Left lung (tissue), 10 donors: ENCODE results near the gene FKBP4. TPM values are rescaled to one million over a fixed set of nuclear protein-coding genes. Genes with fewer than 3 reads are reported as not detected.

Source experiments
- ATAC-seq: fragments of 200-7000 bp; cut with Tn5 transposase; one replicate; pipeline ENCODE4 v1.9.1; 2020; ENCODE audit warnings: moderate library complexity
- DNase-seq, 4 donors: peaks; one replicate each; pipeline ENCODE4 v3.0.0-alpha.2; 2013 to 2020
- H3K27ac ChIP-seq, 2 donors: fragments of 200-600 bp; sonication (generic) in 1 of 2; one replicate each; pipeline versions ENCODE4 v1.5.0 to v1.8.0; 2020 to 2021
- H3K27me3 ChIP-seq, 2 donors: fragments of 200-600 bp; sonication (generic) in 1 of 2; one replicate each; pipeline versions ENCODE4 v1.5.0 to v1.8.0; 2020 to 2021
- H3K36me3 ChIP-seq, 2 donors: fragments of 200-600 bp; sonication (generic) in 1 of 2; one replicate each; pipeline versions ENCODE4 v1.5.0 to v1.8.0; 2020 to 2021
- H3K4me1 ChIP-seq, 2 donors: fragments of 200-600 bp; one replicate each; pipeline ENCODE4 v1.8.0; 2021
- H3K4me3 ChIP-seq, 2 donors: fragments of 200-600 bp; sonication (generic) in 1 of 2; one replicate each; pipeline versions ENCODE4 v1.5.0 to v1.8.0; 2020 to 2021; ENCODE audit warnings: mild to moderate bottlenecking in 1 of 2
- H3K9me3 ChIP-seq, 2 donors: fragments of 200-600 bp; sonication (generic) in 1 of 2; one replicate each; pipeline versions ENCODE4 v1.5.0 to v1.8.0; 2020 to 2021
- CTCF ChIP-seq, 2 donors: fragments of 200-600 bp; sonication (generic) in 1 of 2; IDR thresholded peaks; one replicate each; pipeline versions ENCODE4 v1.5.0 to v1.8.0; 2021; ENCODE audit warnings: antibody characterized with exemption in 2 of 2
- intact Hi-C, 2 donors: fragments of 100-400 bp; cut with DNase I; formaldehyde crosslinking; loops; one replicate each; pipeline versions ENCODE4 v1.11.2 to v1.14.2; 2022
- polyA plus RNA-seq, 6 donors: library from polyadenylated mRNA; unstranded; fragments of 120-200 nt; gene quantifications; one replicate each; pipeline ENCODE4 v1.2.1, GENCODE V29; 2013; ENCODE audit not compliant: insufficient read length in 6 of 6
- total RNA-seq, 2 donors: library from RNA; stranded (reverse); fragmentation: NEBNext Ultra II Directional; extraction: Animal tissue kit (Norgen Biotek cat#: 25700); gene quantifications; one replicate each; pipeline ENCODE4 v1.2.1, GENCODE V29; 2021
- donor health status: DM: no; HTN: yes; CAD: no.
- donor health status: DM: no; HTN: no; CAD: no.

FKBP4 gene
- total and polyA plus RNA-seq, 8 donors: 48.1 to 110 (median 85.2) TPM

- H3K4me1 ChIP-seq: no peaks in the 10 kb centered on the region
- H3K36me3 ChIP-seq: peaks cover 0 to 97% of the 10 kb centered on the region in 2 donors
- DNase-seq: no peak
- no peaks in the 10 kb centered on the region for H3K9me3 ChIP-seq
- intact Hi-C loops: no loop called here
- H3K27ac ChIP-seq: no peak overlapping the region
- no peaks in the 10 kb centered on the region for H3K27me3 ChIP-seq
- no peak for TF ChIP-seq CTCF (IDR thresholded peaks at IDR 0.05)
- no peak for ATAC-seq
- H3K4me3 ChIP-seq: no peak overlapping the region
Measured at GRCh38 chr12:2826721-2827515, 32.1 kb downstream of the FKBP4 start.

- Histone ChIP-seq H3K27me3 (peaks cover 0 to under 1% of the 10 kb centered on the region in 2 donors), H3K27ac (no peak overlapping the region), H3K36me3 (peaks cover 0 to 73% of the 10 kb centered on the region in 2 donors), H3K4me1 (no peaks in the 10 kb centered on the region), H3K4me3 (no peak overlapping the region), H3K9me3 (no peaks in the 10 kb centered on the region)
- TF ChIP-seq CTCF (IDR thresholded peaks at IDR 0.05): no peak
- intact Hi-C loops: no loop called here
- DNase-seq (no peak), ATAC-seq (no peak)
Measured at GRCh38 chr12:2829275-2829674, 34.5 kb downstream of the FKBP4 start.

GRCh38 chr12:2832550-2833127, 37.9 kb downstream of the FKBP4 start:
- no peaks in the 10 kb centered on the region for H3K4me1 ChIP-seq
- ATAC-seq (no peak), DNase-seq (no peak)
- H3K4me3 ChIP-seq: no peak overlapping the region
- H3K27me3 ChIP-seq: peaks cover 0 to 6% of the 10 kb centered on the region in 2 donors
- H3K36me3 ChIP-seq: peaks cover 0 to 40% of the 10 kb centered on the region in 2 donors
- TF ChIP-seq CTCF (IDR thresholded peaks at IDR 0.05): no peak
- no peak overlapping the region for H3K27ac ChIP-seq
- intact Hi-C loops: no loop called here
- no peaks in the 10 kb centered on the region for H3K9me3 ChIP-seq

- intact Hi-C loops: no loop called here
- Histone ChIP-seq H3K4me1 (no peaks in the 10 kb centered on the region), H3K4me3 (no peak overlapping the region), H3K27me3 (peaks cover 0 to 6% of the 10 kb centered on the region in 2 donors), H3K27ac (no peak overlapping the region), H3K9me3 (no peaks in the 10 kb centered on the region), H3K36me3 (peaks cover 0 to 36% of the 10 kb centered on the region in 2 donors)
- ATAC-seq (no peak), DNase-seq (no peak)
- no peak for TF ChIP-seq CTCF (IDR thresholded peaks at IDR 0.05)
Measured at GRCh38 chr12:2833327-2833726, 38.6 kb downstream of the FKBP4 start.

- H3K4me3 ChIP-seq: no peak overlapping the region
- H3K27ac ChIP-seq: no peak overlapping the region
- peaks cover 0 to 6% of the 10 kb centered on the region in 2 donors for H3K27me3 ChIP-seq
- no peaks in the 10 kb centered on the region for H3K9me3 ChIP-seq
- ATAC-seq: peak; percentile 15
- TF ChIP-seq CTCF (IDR thresholded peaks at IDR 0.05): no peak
- no peaks in the 10 kb centered on the region for H3K4me1 ChIP-seq
- intact Hi-C loops: no loop called here
- peaks cover 0 to 33% of the 10 kb centered on the region in 2 donors for H3K36me3 ChIP-seq
- no peak for DNase-seq
Measured at GRCh38 chr12:2833810-2834209, 39.0 kb downstream of the FKBP4 start.
